H1 (cell line): ENCODE data around the gene NMB. TPM values are rescaled to one million over a fixed set of nuclear protein-coding genes. Genes with fewer than 3 reads are reported as not detected.

Experiments used
- CTCF ChIA-PET: fragments of 300-600 bp; sonication (Branson Sonifier 250); formaldehyde crosslinking; loops from one replicate; lab custom pipeline; 2021; ENCODE audit not compliant: partially characterized antibody; lab: Charles Lee
- POLR2A ChIA-PET: fragments of 300-600 bp; sonication (Branson Sonifier 250); formaldehyde crosslinking; loops from one replicate; lab custom pipeline; 2021; ENCODE audit warnings: inconsistent platforms; ENCODE audit not compliant: partially characterized antibody; lab: Charles Lee
- DNase-seq, 2 experiments: peaks; one replicate each; pipeline versions ENCODE4 v3.0.0 to v3.0.0-alpha.2; 2010 to 2022; ENCODE audit warnings: low spot score in 2 of 2, low read depth in 1 of 2, mixed read lengths in 1 of 2
- FAIRE-seq: peaks from 2 replicates; lab custom pipeline; 2011; peaks lifted over from hg19 to GRCh38; lab: Jason Lieb, UNC
- H2AFZ ChIP-seq: 2 replicates; pipeline ENCODE4 v1.8.1; 2012; ENCODE audit warnings: low read length, inconsistent platforms
- H2AK5ac ChIP-seq: 2 replicates; pipeline ENCODE4 v1.6.1; 2013; ENCODE audit warnings: low read depth, low read length
- H2BK120ac ChIP-seq: replicated peaks from 2 replicates; pipeline ENCODE3; 2013; ENCODE audit warnings: low read depth, low read length, inconsistent platforms
- H2BK12ac ChIP-seq: 2 replicates; pipeline ENCODE4 v1.6.1; 2013; ENCODE audit warnings: low read depth, low read length
- H2BK15ac ChIP-seq: 2 replicates; pipeline ENCODE4 v1.6.1; 2013; ENCODE audit warnings: low read length
- H2BK20ac ChIP-seq: 2 replicates; pipeline ENCODE4 v1.6.1; 2013; ENCODE audit warnings: low read length
- H2BK5ac ChIP-seq: 2 replicates; pipeline ENCODE4 v1.6.1; 2013; ENCODE audit warnings: low read depth, low read length
- H3K14ac ChIP-seq: 2 replicates; pipeline ENCODE4 v1.6.1; 2013; ENCODE audit warnings: inconsistent platforms; ENCODE audit not compliant: insufficient read length
- H3K18ac ChIP-seq: 2 replicates; pipeline ENCODE4 v1.6.1; 2013; ENCODE audit warnings: low read length; ENCODE audit errors: extremely low read depth
- H3K23ac ChIP-seq: 2 replicates; pipeline ENCODE4 v1.6.1; 2013; ENCODE audit warnings: inconsistent platforms; ENCODE audit not compliant: insufficient read length
- H3K23me2 ChIP-seq: 2 replicates; pipeline ENCODE4 v1.6.1; 2013; ENCODE audit warnings: low read depth, low read length
- H3K27ac ChIP-seq: 2 replicates; pipeline ENCODE4 v1.6.1; 2011; ENCODE audit warnings: low read depth, low read length, inconsistent platforms
- H3K27me3 ChIP-seq, 4 experiments: replicated peaks in 1 of 4; 1 replicate in 1 of 4; 2 replicates in 3 of 4; pipeline versions ENCODE4 v1.6.1 to v1.8.1; 2011 to 2013; ENCODE audit warnings: low read length in 3 of 4, mild to moderate bottlenecking in 3 of 4, inconsistent platforms in 2 of 4, mixed read lengths in 2 of 4, moderate library complexity in 1 of 4; ENCODE audit not compliant: control insufficient read depth in 3 of 4, insufficient read depth in 3 of 4; ENCODE audit errors: extremely low read depth in 1 of 4
- H3K36me3 ChIP-seq, 4 experiments: 2 replicates each; pipeline versions ENCODE4 v1.6.1 to v1.8.1; 2011 to 2013; ENCODE audit warnings: mild to moderate bottlenecking in 4 of 4, low read length in 3 of 4, moderate library complexity in 2 of 4, control low read depth in 1 of 4, inconsistent platforms in 1 of 4; ENCODE audit not compliant: insufficient read depth in 4 of 4, control insufficient read depth in 2 of 4
- H3K4ac ChIP-seq: replicated peaks from 2 replicates; pipeline ENCODE3; 2013; ENCODE audit warnings: low read length, low read depth, mixed read lengths, inconsistent platforms; ENCODE audit not compliant: insufficient read length
- H3K4me1 ChIP-seq, 4 experiments: replicated peaks in 1 of 4; 1 replicate in 1 of 4; 2 replicates in 3 of 4; pipeline versions ENCODE4 v1.6.1 to v1.8.1; 2011 to 2013; ENCODE audit warnings: low read length in 3 of 4, inconsistent platforms in 2 of 4, mixed read lengths in 1 of 4; ENCODE audit not compliant: insufficient read depth in 4 of 4, control insufficient read depth in 3 of 4
- H3K4me2 ChIP-seq, 2 experiments: 2 replicates each; pipeline versions ENCODE4 v1.6.1 to v1.8.1; 2011 to 2013; ENCODE audit warnings: low read depth in 2 of 2, low read length in 2 of 2, control low read depth in 1 of 2, inconsistent platforms in 1 of 2, mild to moderate bottlenecking in 1 of 2; ENCODE audit not compliant: insufficient read depth in 1 of 2
- H3K4me3 ChIP-seq, 4 experiments: fragments of 200-600, 300-600 bp in 1 of 4; sonication (generic), shearing (Covaris generic), sonication (Bioruptor Twin) in 1 of 4; 2 replicates each; pipeline versions ENCODE4 v1.5.1 to v1.8.1; 2011 to 2016; ENCODE audit warnings: low read length in 4 of 4, low read depth in 3 of 4, control low read depth in 2 of 4, inconsistent platforms in 2 of 4, mild to moderate bottlenecking in 2 of 4, mixed read lengths in 1 of 4, moderate library complexity in 1 of 4; ENCODE audit not compliant: insufficient read depth in 2 of 4; ENCODE audit errors: extremely low read depth in 1 of 4
- H3K56ac ChIP-seq: replicated peaks from 2 replicates; pipeline ENCODE3; 2013; ENCODE audit warnings: low read depth, mild to moderate bottlenecking, mixed read lengths, low read length, inconsistent platforms; ENCODE audit not compliant: insufficient read length
- H3K79me1 ChIP-seq: 2 replicates; pipeline ENCODE4 v1.6.1; 2013; ENCODE audit warnings: low read depth, low read length, control low read depth
- H3K79me2 ChIP-seq, 2 experiments: 2 replicates each; pipeline versions ENCODE4 v1.6.1 to v1.8.1; 2012 to 2013; ENCODE audit warnings: low read length in 2 of 2, mild to moderate bottlenecking in 2 of 2, inconsistent platforms in 1 of 2; ENCODE audit not compliant: insufficient read depth in 2 of 2, control insufficient read depth in 1 of 2
- H3K9ac ChIP-seq, 4 experiments: replicated peaks in 1 of 4; 1 replicate in 1 of 4; 2 replicates in 3 of 4; pipeline versions ENCODE4 v1.6.1 to v1.8.1; 2011 to 2013; ENCODE audit warnings: low read depth in 3 of 4, low read length in 3 of 4, control low read depth in 2 of 4, mild to moderate bottlenecking in 2 of 4, moderate library complexity in 2 of 4, inconsistent platforms in 1 of 4; ENCODE audit errors: extremely low read depth in 1 of 4
- H3K9me3 ChIP-seq, 2 experiments: 2 replicates each; pipeline versions ENCODE4 v1.6.1 to v1.8.1; 2012 to 2013; ENCODE audit warnings: mild to moderate bottlenecking in 2 of 2, moderate library complexity in 2 of 2, control low read depth in 1 of 2, inconsistent platforms in 1 of 2, low read depth in 1 of 2, low read length in 1 of 2, mixed read lengths in 1 of 2; ENCODE audit not compliant: insufficient read depth in 2 of 2
- H4K20me1 ChIP-seq, 2 experiments: replicated peaks in 1 of 2; 2 replicates each; pipeline versions ENCODE3 to v1.8.1; 2011 to 2013; ENCODE audit warnings: inconsistent platforms in 2 of 2, low read length in 2 of 2, mild to moderate bottlenecking in 1 of 2; ENCODE audit not compliant: insufficient read depth in 2 of 2, control insufficient read depth in 1 of 2
- H4K5ac ChIP-seq: 2 replicates; pipeline ENCODE4 v1.6.1; 2013; ENCODE audit warnings: low read length, low read depth, mixed read lengths, inconsistent platforms; ENCODE audit not compliant: insufficient read length
- H4K8ac ChIP-seq: 2 replicates; pipeline ENCODE4 v1.8.0; 2013; ENCODE audit warnings: mild to moderate bottlenecking, moderate library complexity, low read length, inconsistent platforms; ENCODE audit not compliant: insufficient read depth; ENCODE audit errors: extremely low read depth
- H4K91ac ChIP-seq: replicated peaks from 2 replicates; pipeline ENCODE3; 2013; ENCODE audit warnings: low read length, mixed read lengths, inconsistent platforms; ENCODE audit not compliant: insufficient read length
- ASH2L ChIP-seq: fragments of 200-600, 300-600 bp; sonication (generic); IDR thresholded peaks from one replicate; pipeline ENCODE4 v1.7.1; 2017; ENCODE audit warnings: low read length
- CBX8 ChIP-seq: fragments of 300-800, 300-1000 bp; sonication (generic); IDR thresholded peaks from 2 replicates; pipeline ENCODE4 v1.7.1; 2016; ENCODE audit warnings: low read depth, low read length, borderline replicate concordance
- CHD1 ChIP-seq: IDR thresholded peaks from 2 replicates; pipeline ENCODE4 v1.6.1; 2012; ENCODE audit warnings: low read depth, low read length, improper control_type of control experiment
- CHD2 ChIP-seq: IDR thresholded peaks from 2 replicates; pipeline ENCODE4 v1.6.1; 2012; ENCODE audit warnings: low read length, improper control_type of control experiment
- FOSL1 ChIP-seq: IDR thresholded peaks from 2 replicates; pipeline ENCODE4 v1.6.1; 2011; ENCODE audit warnings: mild to moderate bottlenecking, low read depth, low read length, moderate library complexity; ENCODE audit not compliant: insufficient read depth
- KDM4A ChIP-seq: IDR thresholded peaks from one replicate; pipeline ENCODE4 v1.7.1; 2012; ENCODE audit warnings: low read depth, mild to moderate bottlenecking, moderate library complexity, low read length, inconsistent platforms; ENCODE audit not compliant: severe bottlenecking
- PHF8 ChIP-seq: fragments of 200-600 bp; sonication (generic); conservative IDR thresholded peaks from 2 replicates; pipeline ENCODE4 v1.7.1; 2012; ENCODE audit warnings: low read depth, mild to moderate bottlenecking, inconsistent platforms, low read length, moderate library complexity
- POU5F1 ChIP-seq: IDR thresholded peaks from 2 replicates; pipeline ENCODE4 v1.6.1; 2011; ENCODE audit warnings: low read depth, mild to moderate bottlenecking, low read length, moderate library complexity
- SIRT6 ChIP-seq: IDR thresholded peaks from one replicate; pipeline ENCODE4 v1.7.1; 2012; ENCODE audit warnings: low read length, inconsistent platforms
- TEAD4 ChIP-seq: IDR thresholded peaks from 2 replicates; pipeline ENCODE4 v1.6.1; 2012; ENCODE audit warnings: low read depth, low read length, inconsistent platforms, mixed read lengths
- WGBS, 2 experiments: shearing (Covaris generic) in 1 of 2; methylation state at CpG; one replicate each; pipeline versions ENCODE4 v1.1.6 to v1.1.7; 2013 to 2015; ENCODE audit warnings: low lambda C conversion rate in 2 of 2, mixed read lengths in 2 of 2, inconsistent platforms in 1 of 2, low coverage in 1 of 2, missing lambda C conversion rate in 1 of 2; ENCODE audit not compliant: insufficient replicate concordance in 2 of 2, insufficient coverage in 1 of 2, insufficient read length in 1 of 2; ENCODE audit errors: extremely low coverage in 1 of 2, missing lambda C conversion rate in 1 of 2; 5-methylcytosine and 5-hydroxymethylcytosine counted together
- polyA plus RNA-seq, 7 experiments: library from polyadenylated mRNA; depleted of rRNA in 3 of 7; stranded (reverse) in 5 of 7; unstranded in 2 of 7; fragments of >200 nt in 5 of 7; fragments of 200-250 nt in 2 of 7; gene quantifications; 1 replicate in 5 of 7; 2 replicates in 1 of 7; 4 replicates in 1 of 7; pipeline versions ENCODE4 v1.2.1 to v1.2.3, GENCODE V29; 2011 to 2013; ENCODE audit warnings: missing spikeins in 2 of 7, mixed read lengths in 2 of 7
- total RNA-seq: library from RNA; stranded (reverse); fragmentation: NEBNext Ultra II Directional; extraction: Animal tissue kit (Norgen Biotek cat#: 25700); gene quantifications from 2 replicates; pipeline ENCODE4 v1.2.1, GENCODE V29; 2021
- TF ChIP-seq, protein P1 (sequence below): IDR thresholded peaks from 2 replicates; pipeline ENCODE4 v1.6.1; 2011; ENCODE audit warnings: low read depth, mild to moderate bottlenecking, low read length; ENCODE audit not compliant: insufficient read depth

NMB gene
- total and polyA plus RNA-seq, 2 of the 8 experiments (the other 6 are each of a cell fraction or from before 2014, with no cell fraction given): 9.3 to 13.6 TPM

GRCh38 chr15:84685304-84685703 lies 27.3 kb upstream of the NMB start:
- H3K79me2 ChIP-seq: peaks cover 0 to 4% of the 10 kb centered on the region in 2 experiments; a peak in 1 of 4 replicates
- no peak overlapping the region for H2BK12ac ChIP-seq
- DNase-seq (no peak), FAIRE-seq (no peak)
- no peak overlapping the region for H4K5ac ChIP-seq
- H3K23me2 ChIP-seq: no peaks in the 10 kb centered on the region
- no peak overlapping the region for H3K9ac ChIP-seq
- H3K27ac ChIP-seq: no peak overlapping the region
- no peak overlapping the region for H2BK120ac ChIP-seq
- no peak overlapping the region for H3K14ac ChIP-seq
- no peak overlapping the region for H3K23ac ChIP-seq
- H3K4ac ChIP-seq: no peak overlapping the region
- H3K9me3 ChIP-seq: no peaks in the 10 kb centered on the region
- peaks cover 0 to 1% of the 10 kb centered on the region in 2 experiments for H4K20me1 ChIP-seq
- H3K27me3 ChIP-seq: no peaks in the 10 kb centered on the region
- POLR2A ChIA-PET: interaction anchor here (0.7 to 1.2 kb wide), 2 partner anchors 82 to 105 kb away, joined by 3 to 4 read pairs; no protein-coding TSS in a partner anchor
- 86% methylated on average over 4 of the region's 5 CpGs; no CpG with 5 or more reads in 1 of the 2 experiments for WGBS, 2 experiments
- H4K91ac ChIP-seq: no peak overlapping the region
- TF ChIP-seq KDM4A (no peak), SIRT6 (no peak), TEAD4 (no peak), CBX8 (no peak), ASH2L (no peak), POU5F1 (no peak), PHF8 (no peak), CHD1 (no peak), CHD2 (no peak), FOSL1 (no peak)
- TF ChIP-seq, protein P1, sequence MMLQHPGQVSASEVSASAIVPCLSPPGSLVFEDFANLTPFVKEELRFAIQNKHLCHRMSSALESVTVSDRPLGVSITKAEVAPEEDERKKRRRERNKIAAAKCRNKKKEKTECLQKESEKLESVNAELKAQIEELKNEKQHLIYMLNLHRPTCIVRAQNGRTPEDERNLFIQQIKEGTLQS: no peak
- H2BK20ac ChIP-seq: no peak overlapping the region
- no peak overlapping the region for H2AK5ac ChIP-seq
- no peak overlapping the region for H3K56ac ChIP-seq
- no peak overlapping the region for H2AFZ ChIP-seq
- no peaks in the 10 kb centered on the region; the same call in 1 of the 2 replicates for H3K79me1 ChIP-seq
- CTCF ChIA-PET: interaction anchor here (0.6 to 0.7 kb wide), 2 partner anchors 86 to 244 kb away, joined by 3 read pairs; no protein-coding TSS in a partner anchor
- H3K4me3 ChIP-seq: no peak overlapping the region
- H3K18ac ChIP-seq: no peak overlapping the region
- H3K4me1 ChIP-seq: no peaks in the 10 kb centered on the region
- H2BK15ac ChIP-seq: no peak overlapping the region
- no peak overlapping the region for H4K8ac ChIP-seq
- H2BK5ac ChIP-seq: no peak overlapping the region
- no peak overlapping the region for H3K4me2 ChIP-seq
- peaks cover 0 to 63% (median 15%) of the 10 kb centered on the region in 4 experiments; a peak in 7 of 8 replicates for H3K36me3 ChIP-seq
